NOMO-1 treated with dmso at 0.1 percent for 144 hours (cell line): ENCODE measurements around the gene INPP5A.
"Not testable (repeated sequence)": the region's sequence is repeated elsewhere in the genome, so short reads cannot be mapped to it uniquely, and the experiment has no call there.

Source experiments
- DNase-seq: peaks from one replicate; lab custom pipeline; 2025; ENCODE audit not compliant: unreplicated experiment; lab: John Stamatoyannopoulos, UW

The INPP5A gene

GRCh38 chr10:132503581-132504421, 33.8 kb upstream of the INPP5A start:
- DNase-seq = no peak

GRCh38 chr10:132504501-132505272, 32.9 kb upstream of the INPP5A start:
- DNase-seq = no peak

DNA sequence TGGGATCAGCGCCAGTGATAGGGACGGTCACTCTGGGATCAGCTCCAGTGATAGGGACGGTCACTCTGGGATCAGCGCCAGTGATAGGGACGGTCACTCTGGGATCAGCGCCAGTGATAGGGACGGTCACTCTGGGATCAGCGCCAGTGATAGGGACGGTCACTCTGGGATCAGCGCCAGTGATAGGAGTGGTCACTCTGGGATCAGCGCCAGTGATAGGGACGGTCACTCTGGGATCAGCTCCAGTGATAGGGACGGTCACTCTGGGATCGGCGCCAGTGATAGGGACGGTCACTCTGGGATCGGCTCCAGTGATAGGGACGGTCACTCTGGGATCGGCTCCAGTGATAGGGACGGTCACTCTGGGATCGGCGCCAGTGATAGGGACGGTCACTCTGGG, 32.0 kb upstream of the INPP5A start:
- not testable (repeated sequence) for DNase-seq

DNA sequence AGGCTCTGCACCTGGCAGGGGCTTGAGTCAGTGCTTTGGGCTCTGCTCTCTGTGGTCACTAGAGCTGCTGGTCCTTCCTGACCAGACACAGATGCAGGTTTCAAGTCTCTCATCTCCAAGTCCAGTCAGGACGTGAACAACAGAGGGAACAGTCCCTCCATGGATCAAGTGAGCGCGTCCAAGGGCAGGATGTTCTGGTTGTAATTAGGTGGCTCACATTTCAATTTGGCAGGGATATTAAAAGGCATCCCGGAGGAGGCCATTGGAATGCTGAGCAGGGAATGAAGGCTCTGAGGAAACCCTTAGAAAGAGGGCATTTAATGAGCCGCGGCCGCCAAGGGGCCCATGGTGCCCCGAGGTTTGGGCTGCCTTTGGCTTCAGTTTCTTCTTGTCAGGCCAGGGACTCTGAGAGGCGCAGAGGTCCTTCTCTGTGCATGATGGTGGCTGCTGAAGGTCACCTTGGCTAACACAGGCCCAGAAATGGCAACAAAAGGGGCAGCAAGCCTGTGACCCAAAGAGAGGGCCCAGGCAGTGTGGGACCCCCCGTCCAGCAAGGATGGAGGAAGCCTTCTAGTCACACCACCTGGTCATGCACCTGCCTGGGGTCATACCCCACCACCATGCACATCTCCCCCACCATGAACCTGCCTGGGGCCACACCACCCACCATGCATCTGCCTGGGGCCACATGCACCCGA, 30.7 kb upstream of the INPP5A start:
- DNase-seq = no peak

- DNase-seq = no peak
Measured at GRCh38 chr10:132507409-132507955, 30.1 kb upstream of the INPP5A start.

DNA sequence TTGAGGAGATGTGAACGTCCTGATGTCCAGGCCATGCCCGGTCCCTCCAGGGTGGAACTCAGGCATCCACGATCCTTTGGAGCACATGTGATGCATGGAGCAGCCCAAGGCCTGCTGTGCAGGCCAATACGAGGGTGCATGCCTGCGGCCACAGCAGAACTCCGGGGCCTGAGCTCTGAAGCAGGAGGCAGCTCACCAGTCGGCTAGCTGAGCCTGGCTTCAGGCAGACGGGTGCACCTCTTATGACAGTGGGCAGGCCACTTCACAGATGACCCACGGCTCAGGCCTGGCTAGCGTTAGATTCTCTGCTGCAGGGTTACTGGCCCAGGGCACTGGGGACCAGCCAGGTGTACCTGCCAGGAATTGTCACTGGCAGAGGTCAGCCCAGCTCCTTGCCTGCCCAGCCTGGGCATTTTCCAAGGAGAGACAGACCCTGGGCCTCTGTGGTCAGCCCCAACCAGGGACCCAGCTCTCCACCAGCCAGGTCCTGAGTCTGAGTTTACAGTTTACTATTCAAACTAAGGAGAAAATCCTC, 29.6 kb upstream of the INPP5A start:
- DNase-seq = no peak

- no peak for DNase-seq
Measured at GRCh38 chr10:132508581-132509443, 28.8 kb upstream of the INPP5A start.

DNA sequence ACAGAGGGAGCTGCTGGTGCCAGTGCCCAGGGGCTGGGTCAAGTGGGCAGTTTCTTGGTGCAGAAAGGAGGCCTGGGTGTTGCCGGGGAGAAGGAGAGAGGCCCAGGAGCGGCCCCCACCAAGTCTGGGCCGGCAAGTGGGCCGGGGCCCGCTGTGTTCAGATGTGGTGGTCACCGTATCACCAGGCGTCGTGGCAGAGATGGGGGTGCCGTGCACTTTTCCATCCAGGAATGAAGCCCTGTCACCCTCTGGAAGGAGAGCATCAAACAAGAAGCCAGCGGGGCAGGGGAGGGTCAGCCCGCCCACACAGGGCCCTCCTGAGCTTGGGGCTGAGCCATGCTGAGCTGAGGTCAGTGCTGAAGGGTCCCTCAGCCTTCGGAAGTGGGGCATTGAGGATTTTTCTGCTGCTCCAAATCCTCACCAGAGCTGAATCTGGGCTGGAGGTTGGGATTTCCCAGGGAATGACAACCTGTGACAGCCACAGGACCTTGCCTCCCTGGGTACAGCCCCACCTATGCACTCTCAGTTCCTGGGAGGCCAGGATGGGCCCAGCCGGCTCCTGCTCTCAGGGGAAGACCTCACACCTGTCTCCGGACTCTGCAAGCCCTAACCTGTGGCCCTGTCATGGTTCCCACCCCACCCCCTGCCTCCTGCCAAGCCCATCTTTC, 27.9 kb upstream of the INPP5A start:
- no peak for DNase-seq

DNA sequence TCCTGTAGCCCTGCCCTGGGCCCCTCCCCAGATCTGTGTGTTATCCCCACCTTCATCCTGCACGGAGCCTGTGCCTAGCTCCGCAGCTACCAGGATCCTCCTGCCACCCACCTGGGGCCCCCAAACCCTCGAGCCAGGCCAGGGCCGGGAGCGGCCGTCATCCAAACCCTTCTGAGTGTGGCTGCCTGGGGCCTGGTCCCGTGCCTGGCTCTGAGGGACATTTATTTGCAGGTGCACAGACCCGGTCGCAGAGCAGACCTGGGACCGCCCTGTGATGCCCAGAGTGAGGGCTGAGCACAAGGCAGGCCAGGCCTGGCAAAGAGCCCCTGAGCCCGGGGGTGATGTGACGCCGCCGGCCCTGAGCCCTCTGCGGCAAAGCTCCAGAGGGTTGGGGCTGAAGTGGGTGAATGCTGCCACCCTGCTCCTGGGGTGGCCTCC, 27.4 kb upstream of the INPP5A start:
- no peak for DNase-seq

DNA sequence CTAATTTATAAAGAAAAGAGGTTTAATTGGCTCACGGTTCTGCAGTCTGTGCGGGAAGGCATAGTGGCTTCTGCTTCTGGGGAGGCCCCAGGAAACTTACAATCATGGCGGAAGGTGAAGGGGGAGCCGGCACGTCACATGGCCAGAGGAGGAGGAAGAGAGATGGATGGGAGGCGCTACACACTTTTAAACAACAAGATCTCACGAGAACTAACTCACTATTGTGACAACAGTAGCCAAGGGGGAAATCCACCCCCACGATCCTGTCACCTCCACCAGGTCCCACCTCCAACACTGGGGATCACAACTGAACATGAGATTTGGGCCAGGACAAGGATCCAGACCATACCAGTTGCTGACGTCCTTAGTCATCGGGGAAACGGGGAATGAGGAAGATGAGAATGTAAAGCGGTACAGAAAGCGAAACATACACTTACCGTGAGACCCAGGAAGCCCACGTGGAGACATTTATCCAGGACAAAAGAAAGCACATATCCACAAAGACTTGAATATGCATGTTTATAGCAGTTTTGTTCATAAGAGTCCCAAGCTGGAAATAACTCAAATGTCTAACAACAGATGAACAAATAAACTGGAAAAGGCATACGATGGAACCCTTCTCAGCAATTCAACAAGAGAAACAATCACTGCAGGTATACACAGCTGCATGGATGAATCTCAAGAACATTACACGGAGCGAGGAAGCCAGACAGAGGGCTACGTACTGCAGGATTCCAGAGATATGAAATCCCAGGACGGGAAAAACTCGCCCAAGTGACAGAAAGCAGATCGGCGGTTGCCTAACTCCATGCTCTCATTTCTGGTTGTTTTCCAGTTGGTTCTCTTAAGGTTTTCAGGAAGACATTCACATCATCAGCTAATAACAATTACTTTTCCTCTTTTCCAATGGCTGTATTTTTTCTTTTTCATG, 26.2 kb upstream of the INPP5A start:
- DNase-seq = peak; percentile 70

- no peak for DNase-seq
Measured at GRCh38 chr10:132512052-132512442, 25.5 kb upstream of the INPP5A start.

GRCh38 chr10:132512693-132513345, 24.8 kb upstream of the INPP5A start:
- DNase-seq = no peak

- no peak for DNase-seq
Measured at GRCh38 chr10:132514821-132515520, 22.6 kb upstream of the INPP5A start.

- no peak for DNase-seq
Measured at GRCh38 chr10:132515811-132516726, 21.5 kb upstream of the INPP5A start.

- DNase-seq = peak; percentile 74
Measured at GRCh38 chr10:132516771-132517725, 20.5 kb upstream of the INPP5A start.
